HG03558 (cell line): Measurements from ENCODE around the gene ENAH.
A peak's percentile ranks its signal among the peaks of the same experiment; 100 is the strongest.
"Not testable (repeated sequence)": the region's sequence is repeated elsewhere in the genome, so short reads cannot be mapped to it uniquely, and the experiment has no call there.

Experiments
- ATAC-seq: cut with Tn5 transposase; IDR thresholded peaks from one replicate; pipeline ENCODE4 v1.9.1; 2021; ENCODE audit warnings: moderate number of reproducible peaks; ENCODE audit not compliant: unreplicated experiment; ENCODE audit errors: extremely low read depth

Gene ENAH

DNA sequence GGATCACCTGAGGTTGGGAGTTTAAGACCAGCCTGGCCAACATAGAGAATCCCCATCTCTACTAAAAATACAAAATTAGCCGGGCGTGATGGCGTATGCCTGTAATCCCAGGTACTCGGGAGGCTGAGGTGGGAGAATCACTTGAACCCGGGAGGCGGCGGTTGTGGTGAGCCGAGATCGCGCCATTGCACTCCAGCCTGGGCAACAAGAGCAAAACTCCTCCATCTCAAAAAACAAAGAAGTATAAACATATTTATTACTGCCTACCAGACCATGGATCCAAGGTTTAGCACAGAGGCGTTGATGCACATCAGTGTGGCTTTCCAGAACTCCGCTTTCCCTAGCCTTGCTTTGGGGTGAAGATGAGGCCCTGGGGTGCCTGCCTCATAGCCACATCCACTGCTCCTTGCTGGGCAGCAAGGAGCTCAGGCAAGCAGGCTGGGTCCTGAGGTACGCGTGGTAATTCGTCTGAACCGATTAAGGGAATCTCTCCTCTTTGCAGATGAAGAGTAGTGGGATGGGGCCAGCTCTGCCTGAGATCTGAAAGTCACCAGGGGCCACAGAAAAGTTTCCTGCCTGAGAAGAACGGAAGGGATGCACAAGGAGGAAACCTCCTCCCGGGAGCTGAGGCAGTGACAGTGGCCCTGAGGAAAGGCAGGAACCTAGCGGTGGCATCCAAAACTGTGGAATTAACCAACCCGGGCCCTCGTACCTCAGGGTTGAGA, 172.8 kb downstream of the ENAH start:
- no peak for ATAC-seq

- no peak for ATAC-seq
Measured at GRCh38 chr1:225479341-225479740, 173.6 kb downstream of the ENAH start.

DNA sequence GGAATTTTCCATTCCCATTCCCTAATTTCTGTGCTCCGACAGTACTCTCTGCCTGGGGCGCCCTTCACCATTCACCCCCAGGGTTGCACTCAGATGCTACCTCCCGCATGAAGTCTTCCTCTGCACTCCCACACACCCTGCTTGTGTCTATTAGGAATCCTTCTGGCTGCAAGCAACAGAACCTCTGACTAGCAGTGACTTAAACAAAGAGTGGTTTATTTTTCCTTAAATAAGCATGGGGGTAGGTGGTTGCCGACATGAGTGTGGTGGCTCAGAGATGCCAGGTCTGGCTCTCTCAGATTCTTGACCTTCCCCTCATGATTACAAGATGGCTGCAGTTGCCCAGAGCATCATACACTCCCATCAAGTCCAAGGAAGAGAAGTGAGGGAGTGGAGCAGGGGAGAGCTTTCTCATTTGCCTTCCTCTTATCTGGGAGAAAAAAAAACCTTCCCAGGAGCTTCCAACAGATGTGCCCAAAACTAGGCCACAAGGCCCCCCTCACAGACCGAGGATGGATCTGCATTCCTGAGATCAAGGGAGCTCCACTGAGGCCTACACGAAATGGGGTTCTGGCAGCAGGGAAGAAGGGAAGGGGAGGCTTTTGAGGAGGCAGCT, 175.5 kb downstream of the ENAH start:
- ATAC-seq, result no peak

GRCh38 chr1:225476538-225476988, 176.4 kb downstream of the ENAH start:
- ATAC-seq, result no peak

DNA sequence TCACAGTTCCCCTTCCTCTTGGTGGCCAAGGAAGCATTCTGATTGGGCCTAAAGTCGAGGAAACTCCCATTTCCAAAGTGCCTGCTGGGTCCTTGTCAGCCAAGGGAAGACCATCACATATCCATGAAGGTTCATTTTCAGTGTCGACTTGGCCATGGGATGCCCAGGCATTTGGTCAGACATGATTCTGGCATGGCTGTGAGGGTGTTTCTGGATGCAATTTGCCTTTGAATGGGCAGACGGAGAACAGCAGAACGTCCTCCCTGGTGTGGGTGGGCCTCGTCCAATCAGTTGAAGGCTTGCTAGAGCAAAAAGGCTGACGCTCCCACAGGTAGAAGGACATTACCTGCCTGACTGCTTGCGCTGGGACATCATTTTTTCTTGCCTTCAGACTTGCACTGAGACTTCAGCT, 176.8 kb downstream of the ENAH start:
- ATAC-seq, result no peak

DNA sequence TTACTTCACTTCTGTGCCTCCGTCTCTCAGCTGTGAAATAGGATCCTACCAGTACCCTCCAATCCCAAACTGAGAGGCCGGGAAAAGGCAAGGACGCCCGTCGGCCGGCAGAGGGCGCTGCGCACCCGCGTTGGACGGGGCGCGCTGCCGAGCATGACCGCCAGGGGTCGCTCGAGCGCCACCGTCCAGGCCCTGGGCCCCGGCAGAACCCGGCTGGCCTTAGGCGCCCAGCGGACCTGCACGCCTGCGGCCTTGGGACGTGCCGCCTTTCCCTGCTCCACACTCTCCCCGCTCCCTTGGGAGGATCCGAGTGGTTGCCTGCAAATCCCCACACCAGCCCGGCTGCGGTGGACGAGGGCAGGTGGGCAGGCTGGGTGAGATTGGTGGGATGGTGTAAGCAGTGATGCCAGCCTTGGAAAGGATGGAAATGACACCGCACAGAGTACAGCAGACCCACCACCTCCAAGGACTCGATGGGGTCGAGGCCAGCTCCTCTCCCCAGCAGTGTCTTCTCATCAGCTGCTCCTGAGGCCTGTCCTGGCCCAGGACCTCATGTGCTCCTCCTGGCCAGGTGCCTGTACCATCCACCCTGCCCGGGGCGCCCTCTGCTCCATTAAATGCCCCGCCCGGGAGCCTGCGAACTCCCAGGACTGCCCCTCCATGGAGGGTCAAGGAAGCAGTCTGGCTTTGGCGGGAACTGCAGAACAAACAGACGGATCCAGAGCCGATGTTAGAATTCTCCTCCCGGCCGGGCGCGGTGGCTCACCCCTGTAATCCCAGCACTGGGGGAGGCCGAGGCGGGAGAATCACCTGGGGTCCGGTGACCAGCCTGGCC, 177.7 kb downstream of the ENAH start:
- peak; percentile 59 for ATAC-seq

DNA sequence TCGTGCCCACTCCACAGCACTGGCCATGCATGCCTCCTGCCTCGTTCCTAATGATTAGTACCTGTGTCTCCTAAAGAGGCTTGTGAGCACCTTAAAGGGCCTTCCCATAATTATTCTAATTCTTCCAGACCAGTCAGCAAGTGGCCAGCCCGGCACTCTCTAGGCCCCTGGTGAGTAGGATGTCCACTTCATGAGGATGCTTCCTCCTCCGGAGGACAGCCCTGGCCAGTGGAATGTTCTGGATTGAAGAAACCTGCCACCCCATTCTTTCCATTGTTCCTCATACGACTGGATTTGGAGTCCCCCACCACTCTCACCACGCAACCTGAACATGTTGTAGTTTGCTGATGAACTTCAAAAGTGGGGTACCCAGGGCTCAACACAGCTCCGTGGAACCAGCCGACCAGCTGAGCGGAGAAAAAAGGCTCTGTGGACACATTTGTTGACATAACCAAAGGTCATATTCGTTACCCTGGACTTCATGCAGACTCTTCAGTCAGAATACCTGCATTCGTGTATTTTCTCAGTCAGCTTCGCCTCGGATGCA, 178.4 kb downstream of the ENAH start:
- ATAC-seq, result no peak

DNA sequence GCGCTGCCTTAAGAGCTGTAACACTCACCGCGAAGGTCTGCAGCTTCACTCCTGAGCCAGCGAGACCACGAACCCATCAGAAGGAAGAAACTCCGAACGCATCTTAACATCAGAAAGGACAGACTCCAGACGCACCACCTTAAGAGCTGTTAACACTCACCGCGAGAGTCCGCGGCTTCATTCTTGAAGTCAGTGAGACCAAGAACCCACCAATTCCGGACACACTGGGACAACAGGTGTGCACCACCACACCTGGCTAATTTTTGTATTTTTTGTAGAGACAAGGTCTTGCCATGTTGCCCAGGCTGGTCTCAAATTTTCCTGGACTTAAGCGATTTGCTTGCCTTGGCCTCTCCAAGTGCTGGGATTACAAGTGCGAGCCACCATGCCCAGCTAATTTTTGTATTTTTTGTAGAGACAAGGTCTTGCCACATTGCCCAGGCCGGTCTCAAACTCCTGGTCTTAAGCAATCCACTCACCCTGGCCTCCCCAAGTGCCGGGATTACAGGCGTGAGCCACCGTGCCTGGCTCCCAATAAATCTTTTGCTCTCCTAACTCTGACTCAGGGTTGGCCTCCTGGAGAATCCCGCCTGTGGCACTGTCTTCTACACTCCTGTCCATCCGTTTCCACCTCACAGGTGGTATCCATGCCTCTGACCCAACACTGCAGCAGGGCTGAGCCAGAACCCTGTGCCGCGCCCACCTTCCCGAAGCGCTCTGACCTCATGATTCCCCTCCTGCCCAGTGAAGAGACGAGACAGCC, 179.1 kb downstream of the ENAH start:
- not testable (repeated sequence) for ATAC-seq

DNA sequence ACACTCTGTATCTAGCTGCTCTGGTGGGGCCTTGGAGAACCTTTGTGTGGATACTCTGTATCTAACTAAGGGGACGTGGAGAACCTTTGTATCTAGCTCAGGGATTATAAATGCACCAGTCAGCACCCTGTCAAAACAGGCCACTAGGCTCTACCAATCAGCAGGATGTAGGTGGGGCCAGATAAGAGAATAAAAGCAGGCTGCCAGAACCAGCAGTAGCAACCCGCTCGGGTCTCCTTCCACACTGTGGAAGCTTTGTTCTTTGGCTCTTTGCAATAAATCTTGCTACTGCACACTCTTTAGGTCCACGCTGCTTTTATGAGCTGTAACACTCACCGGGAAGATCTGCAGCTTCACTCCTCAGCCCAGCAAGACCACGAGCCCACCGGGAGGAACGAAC, 179.7 kb downstream of the ENAH start:
- not testable (repeated sequence) for ATAC-seq

GRCh38 chr1:225471453-225472301, 181.2 kb downstream of the ENAH start:
- ATAC-seq, result no peak

DNA sequence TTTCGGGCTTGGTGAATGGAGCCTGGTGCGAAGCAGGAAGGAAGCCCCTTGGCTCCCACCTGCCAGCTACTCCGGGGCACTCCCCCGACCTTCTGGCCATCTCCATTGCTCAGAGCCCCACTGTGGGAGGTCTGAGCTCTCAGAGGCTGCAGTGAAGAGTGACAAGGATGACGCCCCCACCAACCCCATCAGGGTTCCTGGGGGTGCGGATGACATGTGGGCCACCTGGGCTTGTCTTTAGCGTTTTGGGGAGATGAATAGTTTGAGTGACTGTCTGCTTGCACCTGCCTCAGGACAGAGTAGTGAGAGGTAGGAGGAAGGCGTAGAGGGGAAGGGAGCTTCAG, 181.8 kb downstream of the ENAH start:
- no peak for ATAC-seq

- no peak for ATAC-seq
Measured at GRCh38 chr1:225470211-225471108, 182.5 kb downstream of the ENAH start.

GRCh38 chr1:225469051-225469450, 183.9 kb downstream of the ENAH start:
- no peak for ATAC-seq

GRCh38 chr1:225468270-225469020, 184.5 kb downstream of the ENAH start:
- no peak for ATAC-seq

GRCh38 chr1:225467193-225468020, 185.5 kb downstream of the ENAH start:
- ATAC-seq, result peak; percentile 87

- no peak for ATAC-seq
Measured at GRCh38 chr1:225466848-225467192, 186.1 kb downstream of the ENAH start.
